Endothelial cell of umbilical vein (primary cell): ENCODE data around the gene KIDINS220. TPM values are rescaled to one million over a fixed set of nuclear protein-coding genes. Genes with fewer than 3 reads are reported as not detected.

ENCODE experiments used
- BruUV-seq: library from RNA; stranded (reverse); fragments of 400-500 nt; replicated peaks from 2 replicates; lab custom pipeline; 2021; lab: Mats Ljungman, UMichigan
- CTCF ChIA-PET: fragments of 300-600, 350-600 bp; sonication (Branson Sonifier 250); formaldehyde crosslinking; loops from one replicate; lab custom pipeline; 2021; ENCODE audit warnings: antibody characterized with exemption, inconsistent platforms; lab: Charles Lee
- POLR2A ChIA-PET: fragments of 300-600, 350-600 bp; sonication (Branson Sonifier 250); formaldehyde crosslinking; loops from one replicate; lab custom pipeline; 2021; ENCODE audit warnings: antibody characterized with exemption, inconsistent platforms; lab: Charles Lee
- DNase-seq: peaks from one replicate; pipeline ENCODE4 v3.0.0-alpha.2; 2011; ENCODE audit warnings: low read depth, low spot score
- FAIRE-seq: peaks from 2 replicates; lab custom pipeline; 2011; peaks lifted over from hg19 to GRCh38; lab: Jason Lieb, UNC
- H2AFZ ChIP-seq: 2 replicates; pipeline ENCODE4 v1.6.0; 2012; ENCODE audit warnings: low read depth, low read length, control low read depth, inconsistent platforms
- H3K27ac ChIP-seq: 2 replicates; pipeline ENCODE4 v1.5.1; 2011; ENCODE audit warnings: low read depth, mild to moderate bottlenecking, control low read depth, low read length, moderate library complexity; ENCODE audit not compliant: insufficient read depth
- H3K27me3 ChIP-seq, 2 experiments: 2 replicates each; pipeline versions ENCODE4 v1.6.0 to v1.6.1; 2011; ENCODE audit warnings: low read length in 2 of 2, mixed read lengths in 1 of 2; ENCODE audit not compliant: control insufficient read depth in 2 of 2, insufficient read depth in 2 of 2
- H3K36me3 ChIP-seq, 2 experiments: 2 replicates in 1 of 2; 3 replicates in 1 of 2; pipeline ENCODE4 v1.5.1; 2011; ENCODE audit warnings: low read length in 2 of 2, mild to moderate bottlenecking in 1 of 2, moderate library complexity in 1 of 2; ENCODE audit not compliant: control insufficient read depth in 2 of 2, insufficient read depth in 2 of 2; ENCODE audit errors: extremely low read depth in 1 of 2
- H3K4me1 ChIP-seq: 3 replicates; pipeline ENCODE4 v1.5.1; 2011; ENCODE audit warnings: mild to moderate bottlenecking, low read length; ENCODE audit not compliant: control insufficient read depth, insufficient read depth; ENCODE audit errors: extremely low read depth
- H3K4me2 ChIP-seq: 2 replicates; pipeline ENCODE4 v1.6.1; 2011; ENCODE audit warnings: low read length, control low read depth, mixed read lengths; ENCODE audit not compliant: insufficient read depth
- H3K4me3 ChIP-seq, 3 experiments: fragments of 200-600 bp in 1 of 3; sonication (generic), shearing (Covaris generic) in 1 of 3; replicated peaks in 1 of 3; 2 replicates each; pipeline ENCODE4 v1.5.1; 2011 to 2016; ENCODE audit warnings: control low read depth in 3 of 3, low read length in 3 of 3, mild to moderate bottlenecking in 2 of 3, inconsistent platforms in 1 of 3, low read depth in 1 of 3, moderate library complexity in 1 of 3; ENCODE audit not compliant: insufficient read depth in 1 of 3
- H3K79me2 ChIP-seq: 2 replicates; pipeline ENCODE4 v1.6.0; 2012; ENCODE audit warnings: low read length, inconsistent platforms; ENCODE audit not compliant: control insufficient read depth, insufficient read depth
- H3K9ac ChIP-seq: replicated peaks from 2 replicates; pipeline ENCODE3; 2011; ENCODE audit warnings: low read length, control low read depth; ENCODE audit not compliant: insufficient read depth; ENCODE audit errors: extremely low read depth
- H3K9me1 ChIP-seq: replicated peaks from 3 replicates; pipeline ENCODE4 v1.6.0; 2011; ENCODE audit warnings: mild to moderate bottlenecking, low read length; ENCODE audit not compliant: control insufficient read depth, insufficient read depth; ENCODE audit errors: extremely low read depth
- H3K9me3 ChIP-seq: replicated peaks from 2 replicates; pipeline ENCODE4 v1.5.1; 2012; ENCODE audit warnings: low read length, inconsistent platforms; ENCODE audit not compliant: control insufficient read depth, insufficient read depth
- H4K20me1 ChIP-seq: replicated peaks from 2 replicates; pipeline ENCODE3; 2011; ENCODE audit warnings: mild to moderate bottlenecking, low read length; ENCODE audit not compliant: control insufficient read depth, insufficient read depth; ENCODE audit errors: extremely low read depth
- CTCF ChIP-seq, 2 donors: IDR thresholded peaks; 1 replicate in 1 of 2; 2 replicates in 1 of 2; pipeline ENCODE4 v1.5.1; 2011; ENCODE audit warnings: low read length in 2 of 2, mild to moderate bottlenecking in 2 of 2, moderate library complexity in 2 of 2, control low read depth in 1 of 2, inconsistent platforms in 1 of 2, low read depth in 1 of 2; ENCODE audit not compliant: insufficient read depth in 1 of 2; ENCODE audit errors: extremely low read depth in 1 of 2
- EZH2 ChIP-seq: IDR thresholded peaks from 2 replicates; pipeline ENCODE4 v1.6.1; 2012; ENCODE audit warnings: borderline replicate concordance, low read depth, mild to moderate bottlenecking, moderate library complexity, low read length, inconsistent platforms; ENCODE audit not compliant: severe bottlenecking
- FOS ChIP-seq: IDR thresholded peaks from 2 replicates; pipeline ENCODE4 v1.6.1; 2011; ENCODE audit warnings: mild to moderate bottlenecking, low read length, moderate library complexity, borderline replicate concordance; ENCODE audit not compliant: insufficient read depth
- GATA2 ChIP-seq: IDR thresholded peaks from 2 replicates; pipeline ENCODE4 v1.7.0; 2011; ENCODE audit warnings: low read depth, mild to moderate bottlenecking, moderate library complexity, mixed read lengths, low read length; ENCODE audit not compliant: insufficient read length, insufficient read depth
- JUN ChIP-seq: IDR thresholded peaks from 2 replicates; pipeline ENCODE4 v1.6.1; 2011; ENCODE audit warnings: borderline replicate concordance, low read depth; ENCODE audit not compliant: insufficient read length, insufficient read depth
- MAX ChIP-seq: IDR thresholded peaks from 2 replicates; pipeline ENCODE4 v1.6.1; 2011; ENCODE audit not compliant: insufficient read depth, insufficient read length
- MYC ChIP-seq: IDR thresholded peaks from one replicate; pipeline ENCODE4 v1.6.1; 2011; ENCODE audit warnings: mild to moderate bottlenecking, low read depth, low read length
- POLR2A ChIP-seq: IDR thresholded peaks from 2 replicates; pipeline ENCODE4 v1.6.1; 2012; ENCODE audit warnings: low read depth, mild to moderate bottlenecking, control low read depth, low read length
- POLR2AphosphoS5 ChIP-seq: IDR thresholded peaks from 2 replicates; pipeline ENCODE4 v1.6.1; 2012; ENCODE audit warnings: low read depth, mild to moderate bottlenecking, control low read depth, low read length, moderate library complexity; ENCODE audit not compliant: insufficient read depth
- dilution Hi-C: fragments of 300-500 bp; cut with MboI; formaldehyde crosslinking; loops from one replicate; pipeline ENCODE4 v1.15.0; 2019; ENCODE audit warnings: low sequenced_read_pairs; ENCODE audit not compliant: extremely low pct_ligation_motif_present
- intact Hi-C: fragments of 100-400 bp; cut with micrococcal nuclease; formaldehyde crosslinking; loops from one replicate; pipeline ENCODE4 v1.10.0; 2022
- polyA plus RNA-seq, 4 experiments: library from polyadenylated mRNA; depleted of rRNA in 3 of 4; stranded (reverse) in 3 of 4; unstranded in 1 of 4; fragments of >200 nt; gene quantifications; 2 replicates each; pipeline versions ENCODE4 v1.2.1 to v1.2.3, GENCODE V29; 2011 to 2012; ENCODE audit warnings: missing spikeins in 1 of 4
- total RNA-seq: library from RNA; stranded (reverse); gene quantifications from 2 replicates; pipeline ENCODE4 v1.2.3, GENCODE V29; 2021

KIDINS220 gene
- total and polyA plus RNA-seq, 2 donors (not counting 3 experiments of a cell fraction or from before 2014, with no cell fraction given), result 33.9 to 41.3 TPM

- DNase-seq, result no peak
- ChIA-PET POLR2A (no interaction called here), CTCF (no interaction called here)
- no peaks in the 10 kb centered on the region for H3K4me1 ChIP-seq
- no peak overlapping the region for H3K4me2 ChIP-seq
- no peak for FAIRE-seq
- no peaks in the 10 kb centered on the region for H3K9me3 ChIP-seq
- no peaks in the 10 kb centered on the region for H3K36me3 ChIP-seq
- no peak overlapping the region for H3K27ac ChIP-seq
- intact Hi-C loops (no loop called here), dilution Hi-C loops (no loop called here)
- no peak overlapping the region for H2AFZ ChIP-seq
- TF ChIP-seq EZH2 (no peak), POLR2A (no peak), GATA2 (no peak), JUN (no peak), POLR2AphosphoS5 (no peak), CTCF (IDR thresholded peaks at IDR 0.05; ENCODE audit: extremely low read depth in 1 of 2, insufficient read depth in 1 of 2, low read depth in 1 of 2, low read length in 2 of 2) (no peak), MAX (no peak), MYC (no peak), FOS (no peak)
- H3K4me3 ChIP-seq, result no peak overlapping the region
- no TSS peak for BruUV-seq
- no peaks in the 10 kb centered on the region for H3K79me2 ChIP-seq
- no peaks in the 10 kb centered on the region for H4K20me1 ChIP-seq
- no peak overlapping the region for H3K9ac ChIP-seq
- no peaks in the 10 kb centered on the region for H3K9me1 ChIP-seq
- H3K27me3 ChIP-seq, result no peaks in the 10 kb centered on the region
Measured at GRCh38 chr2:8858910-8859309, 21.5 kb upstream of the KIDINS220 start.
